CD4-positive, alpha-beta T cell treated with Interleukin-21 for 1 hour (primary cell): ENCODE data around the gene GAD1.

Experiments
- DNase-seq: peaks from one replicate; pipeline ENCODE4 v3.0.0-alpha.2; 2020

The GAD1 gene

GRCh38 chr2:170846314-170846713, 29.6 kb downstream of the GAD1 start:
- DNase-seq: no peak

GRCh38 chr2:170847716-170848115, 31.0 kb downstream of the GAD1 start:
- DNase-seq: no peak

GRCh38 chr2:170848587-170848986, 31.9 kb downstream of the GAD1 start:
- no peak for DNase-seq

- DNase-seq: no peak
Measured at GRCh38 chr2:170850251-170850650, 33.6 kb downstream of the GAD1 start.

GRCh38 chr2:170851635-170852034, 34.9 kb downstream of the GAD1 start:
- no peak for DNase-seq

GRCh38 chr2:170856066-170856465, 39.4 kb downstream of the GAD1 start:
- no peak for DNase-seq

- no peak for DNase-seq
Measured at GRCh38 chr2:170862286-170862902, 45.7 kb downstream of the GAD1 start.

- DNase-seq: no peak
Measured at GRCh38 chr2:170863087-170863486, 46.4 kb downstream of the GAD1 start.

- DNase-seq: no peak
Measured at GRCh38 chr2:170869036-170869435, 52.3 kb downstream of the GAD1 start.

- DNase-seq: no peak
Measured at GRCh38 chr2:170869461-170869860, 52.8 kb downstream of the GAD1 start.

- DNase-seq: peak; percentile 71
Measured at GRCh38 chr2:170873035-170873692, 56.5 kb downstream of the GAD1 start.

GRCh38 chr2:170878066-170878465, 61.4 kb downstream of the GAD1 start:
- no peak for DNase-seq

- no peak for DNase-seq
Measured at GRCh38 chr2:170878505-170878904, 61.8 kb downstream of the GAD1 start.

- DNase-seq: no peak
Measured at GRCh38 chr2:170881840-170882239, 65.2 kb downstream of the GAD1 start.

GRCh38 chr2:170882758-170883157, 66.1 kb downstream of the GAD1 start:
- no peak for DNase-seq

- no peak for DNase-seq
Measured at GRCh38 chr2:170883683-170884082, 67.0 kb downstream of the GAD1 start.

GRCh38 chr2:170885130-170885791, 68.6 kb downstream of the GAD1 start:
- DNase-seq: no peak

GRCh38 chr2:170886386-170886785, 69.7 kb downstream of the GAD1 start:
- DNase-seq: no peak

- DNase-seq: no peak
Measured at GRCh38 chr2:170887496-170887895, 70.8 kb downstream of the GAD1 start.

- DNase-seq: no peak
Measured at GRCh38 chr2:170887896-170888295, 71.2 kb downstream of the GAD1 start.

GRCh38 chr2:170891893-170892292, 75.2 kb downstream of the GAD1 start:
- no peak for DNase-seq

GRCh38 chr2:170892391-170892951, 75.8 kb downstream of the GAD1 start:
- DNase-seq: no peak

GRCh38 chr2:170895023-170895757, 78.5 kb downstream of the GAD1 start:
- no peak for DNase-seq
